ENCODE results near the gene PRUNE2. TPM values are rescaled to one million over a fixed set of nuclear protein-coding genes. Genes with fewer than 3 reads are reported as not detected.

Gene PRUNE2
- total RNA-seq, 2 experiments from 2014 or later = 0.38 to 0.44 TPM

GRCh38 chr9:76620996-76621395 lies 284.9 kb downstream of the PRUNE2 start:
- H3K9me3 ChIP-seq (ENCODE audit: low read length) = no peaks in the 10 kb centered on the region
- peaks cover 31% of the 10 kb centered on the region for H3K4me1 ChIP-seq (ENCODE audit: insufficient read depth, low read length, poor library complexity, severe bottlenecking)
- no peaks in the 10 kb centered on the region for H3K9me2 ChIP-seq (ENCODE audit: insufficient read depth, low read length)
- peak overlapping the region; percentile 88 for H2AFZ ChIP-seq (ENCODE audit: low read length)
- H3K4me2 ChIP-seq (ENCODE audit: low read length) = peak overlapping the region; percentile 41
- BruUV-seq (replicated peaks) = no TSS peak
- H3K4me3 ChIP-seq (ENCODE audit: low read depth, low read length, poor library complexity, severe bottlenecking) = no peak overlapping the region
- no peak overlapping the region for H3K27ac ChIP-seq (ENCODE audit: low read depth, low read length, poor library complexity, severe bottlenecking)
- no peaks in the 10 kb centered on the region for H4K20me1 ChIP-seq (ENCODE audit: insufficient read depth, low read length)
- ChIA-PET POLR2A (interaction anchor here (0.7 to 3.3 kb wide), 12 partner anchors 9 to 458 kb away, joined by 3 to 17 read pairs (median 4); no protein-coding TSS in a partner anchor), CTCF (ENCODE audit: unreplicated experiment) (no interaction called here)
- peak; percentile 48 for DNase-seq (ENCODE audit: low spot score)
- H3K79me2 ChIP-seq (ENCODE audit: insufficient read depth, low read depth, low read length) = no peaks in the 10 kb centered on the region
- no peaks in the 10 kb centered on the region for H3K36me3 ChIP-seq (ENCODE audit: insufficient read depth, low read length)
- TF ChIP-seq EZH2phosphoT487 (IDR thresholded peaks at IDR 0.05; ENCODE audit: borderline replicate concordance, low read depth, low read length) = no peak
- TF ChIP-seq CTCF (conservative IDR thresholded peaks at IDR 0.05; ENCODE audit: low read length) = no peak
- intact Hi-C loops (cut with micrococcal nuclease; ENCODE audit: unreplicated experiment) = no loop called here

GRCh38 chr9:76620581-76620980 lies 285.3 kb downstream of the PRUNE2 start:
- Histone ChIP-seq H3K9me3 (ENCODE audit: low read length) (no peaks in the 10 kb centered on the region), H3K4me3 (ENCODE audit: low read depth, low read length, poor library complexity, severe bottlenecking) (no peak overlapping the region), H4K20me1 (ENCODE audit: insufficient read depth, low read length) (no peaks in the 10 kb centered on the region), H3K4me1 (ENCODE audit: insufficient read depth, low read length, poor library complexity, severe bottlenecking) (peaks cover 27% of the 10 kb centered on the region), H2AFZ (ENCODE audit: low read length) (peak overlapping the region; percentile 88), H3K27ac (ENCODE audit: low read depth, low read length, poor library complexity, severe bottlenecking) (no peak overlapping the region), H3K4me2 (ENCODE audit: low read length) (peak overlapping the region; percentile 41), H3K36me3 (ENCODE audit: insufficient read depth, low read length) (no peaks in the 10 kb centered on the region), H3K9me2 (ENCODE audit: insufficient read depth, low read length) (no peaks in the 10 kb centered on the region), H3K79me2 (ENCODE audit: insufficient read depth, low read depth, low read length) (no peaks in the 10 kb centered on the region)
- intact Hi-C loops (cut with micrococcal nuclease; ENCODE audit: unreplicated experiment) = no loop called here
- TF ChIP-seq CTCF (conservative IDR thresholded peaks at IDR 0.05; ENCODE audit: low read length) (no peak), EZH2phosphoT487 (IDR thresholded peaks at IDR 0.05; ENCODE audit: borderline replicate concordance, low read depth, low read length) (no peak)
- ChIA-PET POLR2A (interaction anchor here (0.7 to 3.3 kb wide), 13 partner anchors 8 to 457 kb away, joined by 3 to 17 read pairs (median 4); no protein-coding TSS in a partner anchor), CTCF (ENCODE audit: unreplicated experiment) (no interaction called here)
- DNase-seq (ENCODE audit: low spot score) = no peak
- no TSS peak for BruUV-seq (replicated peaks)

DNA sequence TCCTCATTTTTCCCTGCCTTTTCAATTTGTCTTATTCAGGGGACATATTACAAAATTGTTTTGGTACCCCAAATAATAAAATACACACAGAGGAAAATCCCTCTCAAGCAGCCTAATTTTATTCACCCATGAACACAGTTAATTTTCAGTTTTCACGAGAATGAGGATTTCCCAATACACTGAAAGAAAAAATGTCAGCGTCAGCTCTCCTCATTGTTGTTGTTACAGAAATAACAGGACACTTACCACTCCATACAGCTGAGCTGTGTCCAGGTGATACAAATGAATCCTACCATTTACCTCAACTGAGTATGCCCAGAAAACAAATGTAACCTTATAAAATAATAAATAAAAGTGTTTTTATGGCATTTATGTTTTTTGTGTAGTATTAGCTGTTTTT lies 286.3 kb downstream of the PRUNE2 start:
- intact Hi-C loops (cut with micrococcal nuclease; ENCODE audit: unreplicated experiment) = no loop called here
- Histone ChIP-seq H2AFZ (ENCODE audit: low read length) (no peak overlapping the region), H3K27ac (ENCODE audit: low read depth, low read length, poor library complexity, severe bottlenecking) (no peak overlapping the region), H3K4me3 (ENCODE audit: low read depth, low read length, poor library complexity, severe bottlenecking) (no peak overlapping the region), H3K4me1 (ENCODE audit: insufficient read depth, low read length, poor library complexity, severe bottlenecking) (peaks cover 18% of the 10 kb centered on the region), H3K4me2 (ENCODE audit: low read length) (no peak overlapping the region), H3K36me3 (ENCODE audit: insufficient read depth, low read length) (no peaks in the 10 kb centered on the region), H3K9me3 (ENCODE audit: low read length) (no peaks in the 10 kb centered on the region), H4K20me1 (ENCODE audit: insufficient read depth, low read length) (no peaks in the 10 kb centered on the region), H3K9me2 (ENCODE audit: insufficient read depth, low read length) (no peaks in the 10 kb centered on the region), H3K79me2 (ENCODE audit: insufficient read depth, low read depth, low read length) (no peaks in the 10 kb centered on the region)
- no peak for TF ChIP-seq EZH2phosphoT487 (IDR thresholded peaks at IDR 0.05; ENCODE audit: borderline replicate concordance, low read depth, low read length)
- no peak for TF ChIP-seq CTCF (conservative IDR thresholded peaks at IDR 0.05; ENCODE audit: low read length)
- DNase-seq (ENCODE audit: low spot score) = no peak
- CTCF ChIA-PET (ENCODE audit: unreplicated experiment) = interaction anchor here (0.9 kb wide), 1 partner anchor 12 kb away, joined by 3 read pairs; no protein-coding TSS in a partner anchor
- BruUV-seq (replicated peaks) = no TSS peak
- POLR2A ChIA-PET = interaction anchor here (0.6 to 3.3 kb wide), 13 partner anchors 10 to 163 kb away, joined by 3 to 17 read pairs (median 4); no protein-coding TSS in a partner anchor

Measured in OCI-LY7 (cell line).